SU-DHL-6 (cell line): ENCODE measurements around the gene SLC17A9.

Experiments used
- H2AFZ ChIP-seq: fragments of 200-600 bp; sonication (generic); 2 replicates; pipeline ENCODE4 v1.6.1; 2014; ENCODE audit warnings: low read depth, mild to moderate bottlenecking, moderate library complexity, mixed read lengths, antibody characterized with exemption, low read length; ENCODE audit not compliant: severe bottlenecking
- H3F3A ChIP-seq: fragments of 200-600 bp; shearing (Covaris generic); 2 replicates; pipeline ENCODE4 v1.6.0; 2016; ENCODE audit warnings: antibody characterized with exemption, mild to moderate bottlenecking; ENCODE audit not compliant: insufficient read depth
- H3K27ac ChIP-seq: fragments of 200-600 bp; sonication (generic); 2 replicates; pipeline ENCODE4 v1.5.1; 2016; ENCODE audit warnings: low read depth, mild to moderate bottlenecking, low read length, moderate library complexity, mixed read lengths
- H3K27me3 ChIP-seq: fragments of 200-600 bp; sonication (generic), shearing (Covaris generic); 2 replicates; pipeline ENCODE4 v1.6.0; 2014; ENCODE audit warnings: mild to moderate bottlenecking, low read length
- H3K36me3 ChIP-seq: fragments of 200-600 bp; sonication (generic); 2 replicates; pipeline ENCODE4 v1.6.1; 2014; ENCODE audit warnings: mild to moderate bottlenecking, low read length, mixed read lengths
- H3K4me2 ChIP-seq: fragments of 300-600, 200-600 bp; shearing (Covaris generic), sonication (generic); 2 replicates; pipeline ENCODE4 v1.6.0; 2014; ENCODE audit warnings: low read length, low read depth, mild to moderate bottlenecking; ENCODE audit not compliant: poor library complexity, severe bottlenecking
- H3K4me3 ChIP-seq: fragments of 200-600 bp; sonication (generic); 2 replicates; pipeline ENCODE4 v1.5.1; 2014; ENCODE audit warnings: antibody characterized with exemption, low read length, mild to moderate bottlenecking, mixed read lengths; ENCODE audit not compliant: insufficient read depth, poor library complexity, severe bottlenecking
- H3K79me2 ChIP-seq: fragments of 200-600 bp; sonication (generic); 2 replicates; pipeline ENCODE4 v1.6.1; 2014; ENCODE audit warnings: mild to moderate bottlenecking, low read length, moderate library complexity; ENCODE audit not compliant: insufficient read depth
- H3K9ac ChIP-seq: fragments of 200-600 bp; sonication (generic); 2 replicates; pipeline ENCODE4 v1.7.0; 2014; ENCODE audit warnings: mild to moderate bottlenecking, low read length
- H3K9me2 ChIP-seq: fragments of 200-600 bp; sonication (generic); replicated peaks from 2 replicates; pipeline ENCODE4 v1.6.1; 2014; ENCODE audit warnings: low read length; ENCODE audit not compliant: insufficient read depth
- H3K9me3 ChIP-seq: fragments of 200-600 bp; sonication (generic); 2 replicates; pipeline ENCODE4 v1.6.1; 2014; ENCODE audit warnings: low read length, mixed read lengths; ENCODE audit not compliant: insufficient read depth
- H4K20me1 ChIP-seq: fragments of 200-600 bp; sonication (generic); 2 replicates; pipeline ENCODE4 v1.6.1; 2014; ENCODE audit warnings: low read depth, mild to moderate bottlenecking, antibody characterized with exemption, low read length, moderate library complexity, mixed read lengths
- EZH2phosphoT487 ChIP-seq: fragments of 200-600 bp; sonication (generic), shearing (Covaris generic); conservative IDR thresholded peaks from 2 replicates; pipeline ENCODE4 v1.6.1; 2018; ENCODE audit warnings: mild to moderate bottlenecking, antibody characterized with exemption, low read length, moderate library complexity, mixed read lengths
- TF ChIP-seq, protein P1 (sequence below): fragments of 200-600 bp; sonication (generic); IDR thresholded peaks from one replicate; pipeline ENCODE4 v1.5.1; 2017; ENCODE audit warnings: antibody characterized with exemption, mild to moderate bottlenecking, low read length, moderate library complexity; ENCODE audit not compliant: insufficient read depth, poor library complexity, severe bottlenecking

The SLC17A9 gene

DNA sequence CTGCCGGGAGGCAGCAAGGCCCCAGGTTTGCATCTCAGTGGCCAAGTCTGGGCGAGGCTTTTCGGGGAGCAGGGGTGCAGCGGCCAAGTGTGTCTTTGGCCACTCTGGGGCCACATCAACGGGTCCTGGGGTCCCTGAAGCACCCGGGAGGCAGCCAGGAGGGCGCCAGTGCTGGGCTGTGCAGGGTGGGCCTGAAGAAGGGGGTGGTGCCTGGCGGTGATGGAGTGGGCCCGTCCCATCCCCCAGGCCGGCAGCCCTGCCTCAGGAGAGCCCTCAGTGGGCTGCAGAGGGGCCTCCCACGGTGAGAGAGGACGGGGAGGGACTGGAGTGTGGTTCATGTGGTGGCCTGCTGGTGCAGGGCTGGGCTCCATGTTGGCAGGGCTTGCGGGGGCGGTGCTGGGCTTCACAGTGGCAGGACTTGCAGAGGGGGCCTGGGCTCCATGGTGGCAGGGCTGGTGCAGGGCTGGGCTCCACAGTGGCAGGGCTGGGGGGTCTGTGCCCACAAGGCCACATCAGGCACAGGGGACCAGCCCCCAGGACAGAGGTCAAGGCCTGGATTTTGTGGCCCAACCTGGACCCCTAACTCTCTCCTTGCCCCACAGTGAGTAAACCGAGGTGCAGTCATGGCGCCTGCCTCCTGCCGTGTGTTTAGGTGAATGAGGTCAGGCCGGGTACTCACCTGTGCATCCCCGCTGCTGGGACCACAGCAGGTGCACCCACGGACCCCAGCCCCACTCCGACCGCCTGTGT lies 64.7 kb downstream of the SLC17A9 start:
- no peak for TF ChIP-seq EZH2phosphoT487
- TF ChIP-seq, protein P1, sequence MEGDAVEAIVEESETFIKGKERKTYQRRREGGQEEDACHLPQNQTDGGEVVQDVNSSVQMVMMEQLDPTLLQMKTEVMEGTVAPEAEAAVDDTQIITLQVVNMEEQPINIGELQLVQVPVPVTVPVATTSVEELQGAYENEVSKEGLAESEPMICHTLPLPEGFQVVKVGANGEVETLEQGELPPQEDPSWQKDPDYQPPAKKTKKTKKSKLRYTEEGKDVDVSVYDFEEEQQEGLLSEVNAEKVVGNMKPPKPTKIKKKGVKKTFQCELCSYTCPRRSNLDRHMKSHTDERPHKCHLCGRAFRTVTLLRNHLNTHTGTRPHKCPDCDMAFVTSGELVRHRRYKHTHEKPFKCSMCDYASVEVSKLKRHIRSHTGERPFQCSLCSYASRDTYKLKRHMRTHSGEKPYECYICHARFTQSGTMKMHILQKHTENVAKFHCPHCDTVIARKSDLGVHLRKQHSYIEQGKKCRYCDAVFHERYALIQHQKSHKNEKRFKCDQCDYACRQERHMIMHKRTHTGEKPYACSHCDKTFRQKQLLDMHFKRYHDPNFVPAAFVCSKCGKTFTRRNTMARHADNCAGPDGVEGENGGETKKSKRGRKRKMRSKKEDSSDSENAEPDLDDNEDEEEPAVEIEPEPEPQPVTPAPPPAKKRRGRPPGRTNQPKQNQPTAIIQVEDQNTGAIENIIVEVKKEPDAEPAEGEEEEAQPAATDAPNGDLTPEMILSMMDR, result no peak
- H3K9me3 ChIP-seq, result no peaks in the 10 kb centered on the region
- H2AFZ ChIP-seq, result no peak overlapping the region
- no peaks in the 10 kb centered on the region for H3F3A ChIP-seq
- H4K20me1 ChIP-seq, result no peaks in the 10 kb centered on the region
- H3K4me3 ChIP-seq, result no peak overlapping the region
- no peaks in the 10 kb centered on the region for H3K27me3 ChIP-seq
- H3K4me2 ChIP-seq, result no peak overlapping the region
- H3K27ac ChIP-seq, result no peak overlapping the region
- H3K9me2 ChIP-seq, result no peaks in the 10 kb centered on the region
- H3K9ac ChIP-seq, result no peak overlapping the region
- no peaks in the 10 kb centered on the region for H3K79me2 ChIP-seq
- H3K36me3 ChIP-seq, result no peaks in the 10 kb centered on the region

DNA sequence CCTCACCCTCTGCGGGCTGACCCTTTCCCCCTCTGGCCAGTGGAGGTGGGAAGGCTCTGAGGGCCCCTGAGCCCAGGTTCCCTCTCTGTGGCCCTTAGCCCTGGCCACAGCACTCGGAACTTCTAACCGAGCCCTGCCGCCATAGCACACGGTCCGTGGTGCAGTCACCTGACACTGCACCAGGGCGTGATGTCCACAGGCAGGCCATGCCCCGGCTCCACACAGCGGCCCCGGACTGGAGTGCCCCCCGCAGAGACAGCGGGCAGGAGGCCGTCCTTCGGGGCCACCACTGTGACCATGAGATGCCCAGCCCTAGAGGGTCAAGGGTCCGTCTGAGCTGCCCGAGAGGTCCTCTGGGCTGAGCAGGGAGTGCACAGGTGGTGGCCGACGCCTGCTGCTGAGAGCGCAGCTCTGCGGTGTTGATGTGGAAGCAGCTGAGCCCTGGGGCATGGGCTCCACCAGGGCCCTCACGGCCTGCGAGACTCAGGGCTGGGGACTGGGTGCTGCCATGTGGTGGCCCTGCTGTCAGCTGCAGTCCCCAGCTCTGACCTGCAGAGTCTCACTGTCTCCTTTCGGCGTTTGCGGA lies 65.4 kb downstream of the SLC17A9 start:
- TF ChIP-seq EZH2phosphoT487, result no peak
- Histone ChIP-seq H3K4me2 (no peak overlapping the region), H3K9ac (no peak overlapping the region), H3K36me3 (no peaks in the 10 kb centered on the region), H3F3A (no peaks in the 10 kb centered on the region), H3K27me3 (no peaks in the 10 kb centered on the region), H3K9me2 (no peaks in the 10 kb centered on the region), H3K4me3 (no peak overlapping the region), H2AFZ (no peak overlapping the region), H3K27ac (no peak overlapping the region), H3K79me2 (no peaks in the 10 kb centered on the region), H4K20me1 (no peaks in the 10 kb centered on the region), H3K9me3 (no peaks in the 10 kb centered on the region)
